ENCODE measurements around the gene TAGAP.
A peak's percentile ranks its signal among the peaks of the same experiment; 100 is the strongest.

The TAGAP gene

DNA sequence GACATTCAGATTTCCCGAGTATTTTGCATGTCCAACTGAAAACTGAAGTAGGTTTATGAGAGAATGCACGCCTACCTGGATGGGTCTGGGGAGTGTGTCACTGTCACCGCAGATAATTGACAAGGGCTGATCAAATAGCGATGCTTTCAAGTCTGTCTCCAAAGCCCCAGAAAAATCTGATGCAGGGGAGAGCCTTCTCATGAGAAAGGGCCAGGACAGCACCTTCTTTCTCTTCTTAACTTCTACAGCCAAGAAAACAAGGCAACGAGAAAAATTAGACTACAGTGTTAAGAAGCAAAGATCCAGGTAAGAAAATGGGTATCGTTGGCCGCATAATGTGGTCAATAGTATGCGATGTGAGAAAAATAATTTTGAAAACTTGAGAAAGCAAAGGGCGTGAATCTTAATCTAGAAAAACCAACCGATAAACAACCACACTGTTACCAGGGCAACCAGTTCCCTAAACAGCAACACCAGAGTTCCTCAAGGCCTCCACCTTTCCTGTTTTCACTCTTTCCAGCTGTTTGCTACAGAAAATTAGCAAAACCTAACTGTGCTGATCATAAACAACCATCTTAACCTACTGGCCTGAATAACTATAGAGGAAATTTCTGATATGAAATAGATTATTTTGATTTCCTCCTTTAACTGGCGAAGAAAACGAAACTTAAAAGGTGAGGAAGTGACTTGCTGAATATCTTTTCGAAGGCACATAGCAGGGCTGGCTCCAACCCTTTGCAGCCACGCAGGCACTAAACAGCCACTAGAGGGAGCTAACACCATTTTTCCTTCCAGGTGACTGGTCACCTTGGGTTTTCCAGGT lies 2.6 kb downstream of the TAGAP start:
- TF ChIP-seq, protein P1, sequence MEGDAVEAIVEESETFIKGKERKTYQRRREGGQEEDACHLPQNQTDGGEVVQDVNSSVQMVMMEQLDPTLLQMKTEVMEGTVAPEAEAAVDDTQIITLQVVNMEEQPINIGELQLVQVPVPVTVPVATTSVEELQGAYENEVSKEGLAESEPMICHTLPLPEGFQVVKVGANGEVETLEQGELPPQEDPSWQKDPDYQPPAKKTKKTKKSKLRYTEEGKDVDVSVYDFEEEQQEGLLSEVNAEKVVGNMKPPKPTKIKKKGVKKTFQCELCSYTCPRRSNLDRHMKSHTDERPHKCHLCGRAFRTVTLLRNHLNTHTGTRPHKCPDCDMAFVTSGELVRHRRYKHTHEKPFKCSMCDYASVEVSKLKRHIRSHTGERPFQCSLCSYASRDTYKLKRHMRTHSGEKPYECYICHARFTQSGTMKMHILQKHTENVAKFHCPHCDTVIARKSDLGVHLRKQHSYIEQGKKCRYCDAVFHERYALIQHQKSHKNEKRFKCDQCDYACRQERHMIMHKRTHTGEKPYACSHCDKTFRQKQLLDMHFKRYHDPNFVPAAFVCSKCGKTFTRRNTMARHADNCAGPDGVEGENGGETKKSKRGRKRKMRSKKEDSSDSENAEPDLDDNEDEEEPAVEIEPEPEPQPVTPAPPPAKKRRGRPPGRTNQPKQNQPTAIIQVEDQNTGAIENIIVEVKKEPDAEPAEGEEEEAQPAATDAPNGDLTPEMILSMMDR (IDR thresholded peaks at IDR 0.05) = peak; percentile 78

- TF ChIP-seq, protein P1 (IDR thresholded peaks at IDR 0.05) = no peak
These were observed 3.6 kb downstream of the TAGAP start for GRCh38 chr6:159041181-159041580.

- TF ChIP-seq, protein P1 (IDR thresholded peaks at IDR 0.05) = no peak
These were observed 4.9 kb downstream of the TAGAP start for GRCh38 chr6:159039885-159040258.

DNA sequence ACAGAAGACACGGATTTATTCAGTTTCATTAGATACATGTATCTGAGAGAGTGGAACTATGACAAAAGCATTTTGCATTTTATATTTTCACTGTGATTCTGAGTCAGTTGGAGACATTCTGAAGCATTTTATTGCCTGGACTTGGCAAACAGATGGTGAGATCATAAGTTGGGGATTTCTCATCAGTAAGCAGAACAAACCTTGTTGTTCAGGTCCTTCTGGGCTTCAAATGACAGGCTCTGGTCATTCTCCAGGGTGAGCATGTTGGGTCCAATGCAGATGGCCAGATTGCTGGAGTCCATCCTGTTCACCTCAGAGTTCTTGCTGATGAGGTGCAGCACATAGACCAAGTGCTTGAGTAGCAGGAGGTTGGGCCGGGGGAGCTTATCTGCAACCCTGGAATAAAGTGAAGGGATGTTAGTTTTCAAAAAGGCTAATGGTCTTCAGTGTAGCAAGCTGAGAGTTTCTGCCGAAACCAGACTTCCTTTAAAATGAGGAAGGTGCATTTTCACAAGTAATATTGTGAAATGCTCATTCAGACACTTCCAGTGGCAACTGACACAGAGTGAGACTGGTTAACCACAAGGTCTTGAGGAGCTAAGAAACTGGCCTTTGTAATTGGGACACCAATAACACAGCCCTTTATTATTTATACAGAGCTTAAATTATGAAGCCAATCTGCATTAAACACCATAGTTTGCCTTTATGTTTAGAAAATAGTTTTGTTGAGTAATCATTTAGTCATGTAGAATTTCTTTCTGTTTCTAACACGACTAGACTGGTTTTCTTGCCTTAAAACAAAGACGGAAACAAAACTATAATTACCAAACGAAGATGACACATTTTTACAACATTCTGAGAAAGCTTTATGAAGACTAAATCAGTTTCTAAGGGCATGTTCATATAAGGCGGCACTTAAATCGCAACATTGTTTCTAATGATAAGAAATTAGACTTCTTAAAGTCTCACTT lies 5.6 kb downstream of the TAGAP start:
- TF ChIP-seq, protein P1 (IDR thresholded peaks at IDR 0.05) = no peak

DNA sequence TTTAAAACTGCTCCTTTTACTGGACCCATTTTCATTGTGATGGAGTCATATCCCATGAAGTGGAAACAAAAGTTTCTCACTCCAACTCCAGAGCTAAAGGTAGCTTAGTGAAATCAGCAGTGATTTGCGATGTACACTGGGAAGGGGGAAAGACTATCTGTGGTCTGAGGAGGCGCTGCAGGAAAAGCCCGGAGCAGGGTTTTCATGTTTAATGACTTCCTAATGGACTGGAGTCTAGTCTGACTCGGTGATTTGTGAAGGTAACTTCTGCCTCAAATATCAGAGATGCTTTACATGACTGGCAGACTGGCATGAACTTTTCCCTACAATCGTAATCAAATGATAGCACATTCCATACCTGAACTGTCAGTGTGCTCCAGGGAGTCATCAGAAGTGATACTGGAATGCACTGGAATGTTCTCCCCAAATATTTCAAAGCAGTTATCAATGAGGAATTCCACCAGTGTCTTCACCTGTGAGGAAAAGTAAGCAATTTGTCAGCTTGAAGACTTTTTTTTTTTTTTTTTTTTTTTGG lies 7.0 kb downstream of the TAGAP start:
- TF ChIP-seq, protein P1 (IDR thresholded peaks at IDR 0.05) = no peak

DNA sequence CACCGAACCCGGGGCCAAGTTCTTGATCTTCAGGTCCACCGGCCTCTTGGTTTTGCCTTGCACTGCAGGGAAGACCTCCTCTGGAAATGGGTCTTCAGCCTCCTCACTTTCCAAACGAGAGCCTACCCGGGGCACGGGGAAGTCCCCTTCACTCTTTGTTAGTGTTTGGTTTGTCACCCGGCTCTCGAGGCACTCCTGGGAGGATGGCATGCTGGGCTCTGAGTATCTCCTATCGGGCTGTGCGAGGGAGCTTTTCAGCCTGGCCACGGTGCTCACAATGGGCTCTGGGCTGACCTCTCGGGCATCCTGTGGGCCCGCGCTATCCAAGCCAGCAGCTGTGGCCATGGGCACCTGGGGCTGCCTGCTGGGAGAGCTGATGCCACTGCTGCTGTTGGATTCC lies 8.1 kb downstream of the TAGAP start:
- TF ChIP-seq, protein P1 (IDR thresholded peaks at IDR 0.05) = no peak

GRCh38 chr6:159035891-159036290 lies 8.9 kb downstream of the TAGAP start:
- TF ChIP-seq, protein P1 (IDR thresholded peaks at IDR 0.05) = no peak

Data from LNCAP (cell line).